Measurements from ENCODE around the gene GGT5.
A peak's percentile ranks its signal among the peaks of the same experiment; 100 is the strongest.
"Not testable (repeated sequence)": the region's sequence is repeated elsewhere in the genome, so short reads cannot be mapped to it uniquely, and the experiment has no call there.

GGT5 gene

DNA sequence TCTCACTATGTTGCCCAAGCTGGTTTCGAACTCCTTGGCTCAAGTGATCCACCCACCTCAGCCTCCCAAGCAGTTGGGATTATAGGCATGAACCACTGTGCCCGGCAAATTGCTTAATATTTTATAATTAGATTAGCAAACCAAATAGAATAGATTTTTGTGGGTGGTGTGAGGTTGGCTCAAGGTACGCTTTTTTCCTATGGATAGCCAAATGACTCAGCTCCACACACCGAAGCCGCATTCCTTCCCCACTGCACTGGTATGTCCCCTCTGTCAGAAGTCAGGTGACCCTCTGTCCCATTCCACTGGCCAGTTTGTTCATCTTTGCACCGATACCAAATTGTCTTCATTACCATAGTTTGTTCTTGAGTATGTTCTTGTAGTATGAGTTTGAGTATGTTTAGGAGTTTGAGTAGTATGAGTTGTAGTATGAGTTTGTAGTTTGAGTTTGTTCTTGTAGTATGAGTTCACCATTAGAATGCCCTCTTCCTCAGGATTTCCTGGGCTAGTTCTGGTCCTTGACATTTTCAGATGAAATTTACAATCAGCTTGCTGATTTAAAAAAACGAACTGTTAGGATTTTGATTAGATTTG is 44.2 kb downstream of the GGT5 start:
- no peak for DNase-seq

DNA sequence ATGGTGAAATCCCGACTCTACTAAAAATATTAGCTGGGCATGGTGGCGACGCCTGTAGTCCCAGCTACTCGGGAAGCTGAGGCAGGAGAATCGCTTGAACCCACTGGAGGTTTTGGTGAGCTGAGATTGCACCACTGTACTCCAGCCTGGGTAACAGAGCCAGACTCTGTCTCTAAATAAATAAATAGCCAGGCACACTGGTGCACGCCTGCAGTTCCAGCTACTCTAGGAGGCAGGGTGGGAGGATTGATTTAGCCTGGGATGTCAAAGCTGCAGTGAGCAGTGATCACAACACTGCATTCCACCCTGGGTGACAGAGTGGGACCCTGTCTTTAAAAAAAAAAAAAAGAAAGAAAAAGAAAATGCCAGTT is 46.2 kb downstream of the GGT5 start:
- DNase-seq = no peak

- DNase-seq = no peak
Observed at GRCh38 chr22:24191893-24192292, 53.0 kb downstream of the GGT5 start.

DNA sequence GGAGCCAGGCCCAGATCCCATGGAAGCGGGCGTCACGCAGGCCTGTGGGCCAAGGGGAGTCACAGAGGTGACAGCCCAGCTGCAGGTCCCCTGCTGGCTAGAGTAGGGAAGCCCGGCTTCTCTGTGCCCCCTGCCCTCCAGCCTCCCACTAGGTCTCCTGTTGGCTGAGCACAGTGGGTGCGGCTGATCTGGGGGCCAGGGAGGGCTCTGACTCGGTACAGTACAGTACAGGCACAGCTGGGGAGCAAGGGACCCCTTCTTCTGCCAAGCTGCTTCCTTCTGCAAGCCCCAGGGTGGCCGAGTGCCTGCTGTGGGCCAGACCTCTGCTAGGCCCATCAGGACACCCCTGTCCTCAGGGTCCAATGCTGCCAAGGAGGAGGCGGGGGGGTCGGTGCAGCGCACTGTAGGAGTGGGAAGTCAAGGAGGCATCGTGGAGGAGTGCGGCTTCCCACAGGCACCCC is 53.5 kb downstream of the GGT5 start:
- DNase-seq = no peak

DNA sequence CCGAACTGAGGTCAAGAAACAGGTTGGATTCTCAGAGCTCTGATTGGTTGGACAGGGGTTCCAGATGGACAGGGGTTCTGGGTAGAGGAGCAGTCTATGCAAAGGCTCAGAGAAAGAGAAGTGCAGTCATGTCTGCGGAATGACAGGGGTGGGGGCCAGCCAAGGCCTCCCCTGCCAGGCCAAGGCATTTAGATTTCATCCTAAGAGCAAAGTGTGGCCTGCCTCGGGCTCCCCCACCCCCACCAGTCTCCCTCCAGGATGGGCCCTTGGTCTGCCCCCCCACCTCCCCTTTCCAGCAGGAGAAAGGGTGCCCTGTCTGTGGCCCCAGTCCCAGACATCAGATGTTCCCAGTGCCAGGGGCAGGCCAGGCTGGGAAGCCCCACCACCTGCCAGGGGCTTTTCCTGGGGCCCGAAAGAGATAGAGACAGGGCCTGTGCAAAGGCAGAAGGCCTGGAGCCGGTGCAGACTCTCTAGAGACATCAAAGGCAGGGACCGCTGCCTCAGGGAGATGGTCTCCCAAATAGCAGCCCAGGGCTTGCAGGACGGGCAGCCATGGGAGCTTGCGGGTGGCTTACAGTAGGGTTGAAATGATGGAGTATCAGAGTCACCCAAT is 54.2 kb downstream of the GGT5 start:
- DNase-seq = no peak

DNA sequence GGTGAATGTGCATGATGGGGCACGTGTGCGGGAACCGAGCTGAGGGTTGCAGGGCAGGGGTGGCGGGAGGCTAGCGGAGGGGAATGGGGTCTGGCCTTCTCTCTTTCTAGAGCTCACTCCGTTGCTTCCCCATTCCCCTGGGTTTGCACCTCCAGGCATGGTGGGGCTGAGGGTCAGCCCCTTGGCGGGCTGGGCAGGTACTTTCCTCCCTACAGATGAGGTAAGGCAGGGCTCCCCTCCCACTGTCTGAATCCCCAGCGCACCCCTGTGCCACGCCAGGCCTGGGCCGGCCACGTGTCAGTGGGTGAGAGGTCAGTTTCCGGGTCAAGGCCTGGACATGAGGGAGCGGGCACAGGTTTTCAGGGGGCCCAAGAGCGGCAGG is 54.7 kb downstream of the GGT5 start:
- no peak for DNase-seq

DNA sequence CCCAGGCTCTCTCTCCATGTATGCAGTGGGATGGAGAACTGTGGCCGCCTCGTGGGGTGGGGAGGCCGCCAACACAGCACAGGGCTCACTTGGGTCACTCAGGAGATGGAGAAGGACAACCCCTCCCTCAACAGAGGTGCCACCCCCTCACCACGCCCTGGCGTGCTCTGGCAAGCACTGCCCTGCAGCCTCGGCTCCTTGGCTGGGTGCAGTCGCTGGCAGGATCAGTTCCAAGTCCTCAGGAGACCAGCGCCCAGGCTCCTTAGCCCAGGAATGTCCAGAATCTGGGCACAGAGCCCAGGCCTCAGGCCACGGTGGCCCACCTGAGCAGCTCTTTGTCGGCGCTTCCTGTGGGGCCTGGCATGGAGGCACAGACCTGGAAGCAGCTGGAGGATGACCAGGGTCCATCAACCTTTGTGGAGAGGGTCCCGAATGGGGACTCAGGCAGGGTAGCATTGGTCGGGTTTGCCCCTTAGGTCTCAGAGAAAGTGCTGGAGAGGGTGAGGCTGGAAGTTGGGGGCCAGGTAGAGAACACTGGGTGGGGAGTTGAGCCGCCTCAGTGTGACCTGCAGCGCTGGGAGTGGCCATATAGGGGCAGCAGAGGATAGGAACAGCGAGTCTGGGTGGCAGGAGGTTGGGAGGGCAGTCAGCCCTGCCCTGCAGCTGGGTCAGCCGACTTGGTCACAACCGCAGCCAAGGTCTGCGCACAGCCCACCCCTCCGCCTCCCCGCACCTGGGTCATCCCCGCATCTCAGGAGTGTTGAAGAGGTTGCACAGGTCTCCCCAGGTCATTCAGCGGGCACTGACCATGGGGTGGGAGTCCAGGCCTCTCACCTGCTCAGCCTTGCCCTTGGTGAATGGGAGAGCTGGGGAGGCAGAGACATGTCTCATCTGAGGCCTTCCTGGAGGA is 55.4 kb downstream of the GGT5 start:
- peak; percentile 20 for DNase-seq

- no peak for DNase-seq
Observed at GRCh38 chr22:24188705-24189248, 56.1 kb downstream of the GGT5 start.

DNA sequence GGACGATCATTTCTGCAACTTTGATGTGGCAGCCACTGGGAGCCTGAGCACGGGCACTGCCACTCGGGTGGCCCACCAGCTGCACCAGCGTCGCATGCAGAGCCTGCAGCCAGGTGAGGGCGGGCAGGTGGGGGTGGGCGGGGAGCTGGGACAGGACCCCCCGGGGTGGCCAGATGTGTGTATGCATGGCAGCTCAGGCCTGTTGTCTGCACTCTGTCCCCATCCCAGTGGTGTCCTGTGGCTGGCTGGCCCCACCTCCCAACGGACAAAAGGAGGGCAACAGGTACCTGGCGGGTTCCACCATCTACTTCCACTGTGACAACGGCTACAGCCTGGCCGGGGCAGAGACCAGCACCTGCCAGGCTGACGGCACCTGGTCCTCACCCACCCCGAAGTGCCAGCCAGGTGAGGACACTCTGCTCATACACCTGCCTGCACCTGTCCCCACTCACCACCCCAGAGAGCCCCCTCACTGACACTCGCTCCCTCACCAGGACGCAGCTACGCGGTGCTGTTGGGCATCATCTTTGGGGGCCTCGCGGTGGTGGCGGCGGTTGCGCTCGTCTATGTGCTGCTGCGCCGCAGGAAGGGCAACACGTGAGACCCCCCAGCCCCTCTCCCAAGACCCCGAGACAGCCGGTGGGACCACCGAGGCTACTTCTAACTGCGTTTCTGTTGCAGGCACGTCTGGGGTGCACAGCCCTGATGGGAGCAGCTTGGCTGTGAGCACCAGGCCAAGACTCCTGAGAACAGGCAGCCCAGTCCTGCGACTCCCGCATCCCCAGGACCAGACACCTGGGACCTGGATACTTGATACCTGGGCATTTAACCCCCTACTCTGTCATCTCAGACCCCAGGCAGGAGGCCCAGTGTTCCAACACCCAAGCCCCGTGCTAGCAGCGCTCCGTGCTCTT is 56.9 kb downstream of the GGT5 start:
- no peak for DNase-seq

DNA sequence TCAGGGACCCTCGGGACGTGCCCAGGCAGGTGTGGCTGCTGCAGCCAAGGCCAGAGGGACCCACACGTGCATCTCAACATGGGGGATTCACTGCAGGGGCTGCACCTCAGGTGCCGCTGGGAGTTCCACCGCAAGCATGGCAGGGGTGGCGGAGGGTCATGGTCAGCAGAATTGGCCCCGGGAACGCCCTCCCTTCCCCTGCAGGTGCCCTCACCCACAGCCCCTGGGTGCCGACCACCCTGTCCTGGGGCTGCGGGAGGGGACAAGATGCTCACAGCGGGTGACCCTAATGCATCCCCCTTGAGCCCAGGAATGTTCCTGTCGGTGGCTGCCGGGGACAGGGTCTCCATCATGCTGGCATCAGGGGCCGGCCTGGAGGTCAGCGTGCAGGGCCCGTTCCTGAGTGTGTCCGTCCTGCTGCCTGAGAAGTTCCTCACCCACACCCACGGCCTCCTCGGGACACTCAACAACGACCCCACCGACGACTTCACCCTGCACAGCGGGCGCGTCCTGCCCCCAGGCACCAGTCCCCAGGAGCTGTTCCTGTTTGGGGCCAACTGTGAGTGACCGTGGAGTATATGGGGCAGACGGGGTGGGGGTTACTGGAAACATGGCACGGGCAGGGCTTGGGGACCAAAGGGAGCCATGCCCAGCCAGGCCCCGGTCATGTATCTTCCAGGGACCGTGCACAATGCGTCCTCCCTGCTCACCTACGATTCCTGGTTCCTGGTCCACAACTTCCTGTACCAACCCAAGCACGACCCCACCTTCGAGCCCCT is 57.8 kb downstream of the GGT5 start:
- no peak for DNase-seq

DNA sequence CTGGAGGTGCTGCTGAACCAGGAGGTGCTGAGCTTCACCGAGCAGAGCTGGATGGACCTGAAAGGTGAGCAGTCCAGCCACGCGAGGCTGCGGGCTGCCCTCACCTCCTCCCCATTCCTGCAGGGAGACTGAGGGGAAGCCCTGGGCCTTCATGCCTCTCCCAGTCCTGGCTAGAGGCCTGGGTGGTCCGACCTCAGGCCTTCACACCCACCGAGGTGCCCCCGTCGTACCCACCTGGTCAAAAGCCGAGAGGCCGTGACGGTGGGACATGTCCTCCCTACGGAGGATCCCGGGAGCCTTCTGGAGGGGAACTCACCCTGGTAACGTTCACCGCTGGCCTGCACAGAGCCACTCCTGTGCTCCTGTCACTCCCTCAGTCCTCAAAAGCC is 58.5 kb downstream of the GGT5 start:
- DNase-seq = no peak

GRCh38 chr22:24185501-24186351 is 59.2 kb downstream of the GGT5 start:
- DNase-seq = no peak

- DNase-seq = no peak
Observed at GRCh38 chr22:24185001-24185500, 59.8 kb downstream of the GGT5 start.

- DNase-seq = no peak
Observed at GRCh38 chr22:24184057-24184798, 60.7 kb downstream of the GGT5 start.

DNA sequence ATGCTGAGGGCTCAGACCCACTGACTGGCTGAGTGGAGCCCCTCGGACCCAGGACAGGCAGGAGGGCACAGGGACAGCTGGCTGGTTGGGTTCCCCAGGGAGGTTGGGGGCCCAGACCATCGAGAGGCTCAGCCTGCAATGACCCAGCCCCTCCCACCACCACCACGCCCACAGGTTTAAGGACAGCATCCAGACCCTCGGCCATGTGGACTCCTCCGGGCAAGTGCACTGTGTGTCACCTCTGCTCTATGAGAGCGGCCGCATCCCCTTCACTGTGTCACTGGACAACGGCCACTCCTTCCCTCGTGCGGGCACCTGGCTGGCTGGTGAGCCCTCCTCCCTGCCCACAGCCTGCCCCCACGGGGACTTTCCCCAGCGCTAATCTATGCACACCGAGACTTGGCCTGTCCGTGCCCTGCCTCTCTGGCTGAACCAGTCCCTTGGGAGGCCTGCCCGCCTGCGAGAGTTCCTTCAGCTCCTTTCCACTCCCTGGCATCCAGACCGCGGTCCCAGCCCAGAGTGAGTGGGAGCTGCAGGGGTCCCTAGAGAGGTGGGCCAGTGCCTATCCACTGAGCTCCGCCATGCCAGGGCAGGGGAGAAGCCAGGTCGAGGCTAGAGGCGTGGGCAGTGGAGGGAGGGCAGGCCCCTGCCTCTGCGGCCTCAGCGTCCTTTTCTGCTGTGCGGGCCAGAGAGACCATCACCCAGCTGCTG is 61.4 kb downstream of the GGT5 start:
- DNase-seq = no peak

- DNase-seq = not testable (repeated sequence)
Observed at GRCh38 chr22:24182900-24183246, 62.0 kb downstream of the GGT5 start.

- no peak for DNase-seq
Observed at GRCh38 chr22:24181996-24182899, 62.6 kb downstream of the GGT5 start.

Measured in NCI-H1105 treated with DMSO at 0.1 percent for 48 hours (cell line).